ENCODE results near the gene PPCDC.

PPCDC gene

GRCh38 chr15:75067123-75067830 lies 43.9 kb downstream of the PPCDC start:
- TF ChIP-seq CSRNP3 (CRISPR knock-in tag; IDR thresholded peaks at IDR 0.05) (no peak), ZFP3 (CRISPR knock-in tag; IDR thresholded peaks at IDR 0.05) (no peak), OSR1 (CRISPR knock-in tag; IDR thresholded peaks at IDR 0.05) (no peak), PPARA (CRISPR knock-in tag; IDR thresholded peaks at IDR 0.05; ENCODE audit: borderline replicate concordance) (no peak), TCF4 (CRISPR knock-in tag; IDR thresholded peaks at IDR 0.05; ENCODE audit: borderline replicate concordance) (no peak), CREB5 (CRISPR knock-in tag; IDR thresholded peaks at IDR 0.05; ENCODE audit: low read depth) (no peak), PATZ1 (CRISPR knock-in tag; IDR thresholded peaks at IDR 0.05; ENCODE audit: borderline replicate concordance) (no peak), POU6F1 (CRISPR knock-in tag; IDR thresholded peaks at IDR 0.05; ENCODE audit: borderline replicate concordance, low read depth) (no peak), ZC3H10 (CRISPR knock-in tag; IDR thresholded peaks at IDR 0.05) (no peak), ZFP30 (CRISPR knock-in tag; IDR thresholded peaks at IDR 0.05) (no peak)
- no peak; the same call in 2 of the 3 replicates for ATAC-seq

- no peak for TF ChIP-seq ARNTL (CRISPR knock-in tag; IDR thresholded peaks at IDR 0.05; ENCODE audit: borderline replicate concordance, low read depth)
- TF ChIP-seq ZNF70 (CRISPR knock-in tag; IDR thresholded peaks at IDR 0.05): peak; percentile 97
- ATAC-seq: no peak
Measured at GRCh38 chr15:75068748-75069147, 45.4 kb downstream of the PPCDC start.

GRCh38 chr15:75069301-75069925 lies 46.0 kb downstream of the PPCDC start:
- no peak for ATAC-seq

More at GRCh38 chr15:75069301-75069925, 46.0 kb downstream of the PPCDC start:
- TF ChIP-seq PATZ1 (CRISPR knock-in tag; IDR thresholded peaks at IDR 0.05; ENCODE audit: borderline replicate concordance): no peak
- TF ChIP-seq ARNTL (CRISPR knock-in tag; IDR thresholded peaks at IDR 0.05; ENCODE audit: borderline replicate concordance, low read depth): no peak
- TF ChIP-seq TCF4 (CRISPR knock-in tag; IDR thresholded peaks at IDR 0.05; ENCODE audit: borderline replicate concordance): no peak
- TF ChIP-seq OSR1 (CRISPR knock-in tag; IDR thresholded peaks at IDR 0.05): no peak
- no peak for TF ChIP-seq CREB5 (CRISPR knock-in tag; IDR thresholded peaks at IDR 0.05; ENCODE audit: low read depth)
- no peak for TF ChIP-seq TOX (CRISPR knock-in tag; IDR thresholded peaks at IDR 0.05; ENCODE audit: borderline replicate concordance)
- no peak for TF ChIP-seq ZC3H10 (CRISPR knock-in tag; IDR thresholded peaks at IDR 0.05)
- no peak for TF ChIP-seq ZNF565 (CRISPR knock-in tag; conservative IDR thresholded peaks at IDR 0.05; ENCODE audit: low read depth)
- TF ChIP-seq ZFP30 (CRISPR knock-in tag; IDR thresholded peaks at IDR 0.05): no peak
- no peak for TF ChIP-seq GLIS3 (CRISPR knock-in tag; IDR thresholded peaks at IDR 0.05)
- TF ChIP-seq CSDC2 (CRISPR knock-in tag; IDR thresholded peaks at IDR 0.05): no peak
- TF ChIP-seq ISL1 (CRISPR knock-in tag; IDR thresholded peaks at IDR 0.05): no peak
- no peak for TF ChIP-seq CSRNP3 (CRISPR knock-in tag; IDR thresholded peaks at IDR 0.05)
- TF ChIP-seq BACH2 (CRISPR knock-in tag; IDR thresholded peaks at IDR 0.05; ENCODE audit: borderline replicate concordance): no peak
- TF ChIP-seq SNAI2 (CRISPR knock-in tag; IDR thresholded peaks at IDR 0.05): no peak
- TF ChIP-seq TSHZ2 (CRISPR knock-in tag; IDR thresholded peaks at IDR 0.05): no peak
- no peak for TF ChIP-seq ZNF70 (CRISPR knock-in tag; IDR thresholded peaks at IDR 0.05)
- no peak for TF ChIP-seq ESRRG (CRISPR knock-in tag; IDR thresholded peaks at IDR 0.05)
